HuH-7.5 (cell line): ENCODE data around the gene HYAL3.
"Not testable (repeated sequence)": the region's sequence is repeated elsewhere in the genome, so short reads cannot be mapped to it uniquely, and the experiment has no call there.

Source experiments
- DNase-seq: peaks from one replicate; pipeline ENCODE4 v3.0.0; 2011; ENCODE audit warnings: low spot score

HYAL3 gene

GRCh38 chr3:50269977-50270413 lies 29.2 kb downstream of the HYAL3 start:
- DNase-seq, result no peak

- DNase-seq, result no peak
Measured at GRCh38 chr3:50269460-50269859, 29.7 kb downstream of the HYAL3 start.

GRCh38 chr3:50268703-50269451 lies 30.3 kb downstream of the HYAL3 start, which contains the start of gene SEMA3B:
SEMA3B (plus strand) TSS chr3:50269147; CDS start chr3:50269241, 94 bp downstream.
- DNase-seq, result no peak

- DNase-seq, result no peak
Measured at GRCh38 chr3:50268276-50268675, 30.9 kb downstream of the HYAL3 start.

GRCh38 chr3:50267280-50267913 lies 31.8 kb downstream of the HYAL3 start:
- no peak for DNase-seq

GRCh38 chr3:50266836-50267235 lies 32.4 kb downstream of the HYAL3 start:
- no peak for DNase-seq

GRCh38 chr3:50266017-50266416 lies 33.2 kb downstream of the HYAL3 start:
- DNase-seq, result no peak

GRCh38 chr3:50265571-50265970 lies 33.6 kb downstream of the HYAL3 start:
- DNase-seq, result no peak

- no peak for DNase-seq
Measured at GRCh38 chr3:50264964-50265485, 34.2 kb downstream of the HYAL3 start.

- peak; percentile 96 for DNase-seq
Measured at GRCh38 chr3:50264383-50264963, 34.7 kb downstream of the HYAL3 start.

GRCh38 chr3:50263478-50264382 lies 35.5 kb downstream of the HYAL3 start:
- DNase-seq, result no peak

- DNase-seq, result no peak
Measured at GRCh38 chr3:50262778-50263177, 36.4 kb downstream of the HYAL3 start.

GRCh38 chr3:50262200-50262599 lies 37.0 kb downstream of the HYAL3 start:
- not testable (repeated sequence) for DNase-seq

GRCh38 chr3:50261505-50261904 lies 37.7 kb downstream of the HYAL3 start:
- DNase-seq, result no peak

- no peak for DNase-seq
Measured at GRCh38 chr3:50260942-50261441, 38.2 kb downstream of the HYAL3 start.

GRCh38 chr3:50260027-50260941 lies 38.9 kb downstream of the HYAL3 start:
- DNase-seq, result peak; percentile 97

- no peak for DNase-seq
Measured at GRCh38 chr3:50259432-50260026, 39.7 kb downstream of the HYAL3 start.

- no peak for DNase-seq
Measured at GRCh38 chr3:50258979-50259378, 40.2 kb downstream of the HYAL3 start.

- no peak for DNase-seq
Measured at GRCh38 chr3:50258029-50258680, 41.0 kb downstream of the HYAL3 start.
